ENCODE data around the gene MYO7B.

DNA sequence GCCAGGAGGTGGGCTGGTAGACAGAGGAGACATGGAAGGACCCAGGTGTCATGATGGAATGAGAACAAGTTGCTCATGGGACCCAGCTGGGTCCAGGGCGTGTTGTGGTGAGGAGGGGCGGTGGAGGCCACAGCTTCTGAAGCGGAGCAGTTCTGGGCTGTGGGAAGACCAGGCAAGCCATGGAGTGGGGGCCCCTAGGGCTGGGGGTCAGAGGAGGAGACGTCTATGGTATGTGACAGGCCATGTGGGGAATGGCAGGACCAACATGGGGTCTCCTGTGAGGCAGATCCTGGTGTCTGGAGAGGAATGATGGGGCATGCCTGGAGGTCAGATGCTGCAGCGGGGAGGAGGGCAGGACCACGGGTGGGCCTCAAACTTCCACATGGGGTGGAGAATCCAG is 16.9 kb downstream of the MYO7B start:
- TF ChIP-seq, protein P1, sequence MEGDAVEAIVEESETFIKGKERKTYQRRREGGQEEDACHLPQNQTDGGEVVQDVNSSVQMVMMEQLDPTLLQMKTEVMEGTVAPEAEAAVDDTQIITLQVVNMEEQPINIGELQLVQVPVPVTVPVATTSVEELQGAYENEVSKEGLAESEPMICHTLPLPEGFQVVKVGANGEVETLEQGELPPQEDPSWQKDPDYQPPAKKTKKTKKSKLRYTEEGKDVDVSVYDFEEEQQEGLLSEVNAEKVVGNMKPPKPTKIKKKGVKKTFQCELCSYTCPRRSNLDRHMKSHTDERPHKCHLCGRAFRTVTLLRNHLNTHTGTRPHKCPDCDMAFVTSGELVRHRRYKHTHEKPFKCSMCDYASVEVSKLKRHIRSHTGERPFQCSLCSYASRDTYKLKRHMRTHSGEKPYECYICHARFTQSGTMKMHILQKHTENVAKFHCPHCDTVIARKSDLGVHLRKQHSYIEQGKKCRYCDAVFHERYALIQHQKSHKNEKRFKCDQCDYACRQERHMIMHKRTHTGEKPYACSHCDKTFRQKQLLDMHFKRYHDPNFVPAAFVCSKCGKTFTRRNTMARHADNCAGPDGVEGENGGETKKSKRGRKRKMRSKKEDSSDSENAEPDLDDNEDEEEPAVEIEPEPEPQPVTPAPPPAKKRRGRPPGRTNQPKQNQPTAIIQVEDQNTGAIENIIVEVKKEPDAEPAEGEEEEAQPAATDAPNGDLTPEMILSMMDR (IDR thresholded peaks at IDR 0.05 in 8 of 11, conservative IDR thresholded peaks at IDR 0.05 in 3 of 11) = no peak
- TF ChIP-seq POLR2A (IDR thresholded peaks at IDR 0.05) = no peak
- no peak for TF ChIP-seq POLR2AphosphoS5 (IDR thresholded peaks at IDR 0.05)
